Activated naive CD4-positive, alpha-beta T cell treated with anti-CD3 and anti-CD28 coated beads for 36 hours (primary cell): ENCODE data around the gene STX10. TPM values are rescaled to one million over a fixed set of nuclear protein-coding genes. Genes with fewer than 3 reads are reported as not detected.

Experiments
- CTCF ChIA-PET: fragments of 350-600 bp; sonication (Branson Sonifier 250); formaldehyde crosslinking; loops from one replicate; lab custom pipeline; 2021; ENCODE audit warnings: antibody characterized with exemption; lab: Charles Lee
- DNase-seq: peaks from one replicate; pipeline ENCODE4 v3.0.0-alpha.2; 2020
- H3K27ac Mint-ChIP-seq: one replicate; pipeline ENCODE4 v1.8.0; 2021; ENCODE audit warnings: mild to moderate bottlenecking, mixed read lengths
- H3K27me3 Mint-ChIP-seq: one replicate; pipeline ENCODE4 v1.8.0; 2021; ENCODE audit warnings: low read depth, mixed read lengths
- H3K36me3 Mint-ChIP-seq: one replicate; pipeline ENCODE4 v1.8.0; 2021; ENCODE audit warnings: low read depth, mixed read lengths
- H3K4me1 Mint-ChIP-seq: one replicate; pipeline ENCODE4 v1.8.0; 2021; ENCODE audit warnings: low read depth, mixed read lengths
- H3K4me3 Mint-ChIP-seq: one replicate; pipeline ENCODE4 v1.8.0; 2021; ENCODE audit warnings: mild to moderate bottlenecking, moderate library complexity, mixed read lengths
- H3K9me3 Mint-ChIP-seq: one replicate; pipeline ENCODE4 v1.8.0; 2021; ENCODE audit warnings: mixed read lengths
- intact Hi-C: fragments of 100-400 bp; cut with micrococcal nuclease; formaldehyde crosslinking; loops from one replicate; pipeline ENCODE4 v1.15.1; 2023
- total RNA-seq, 2 experiments: library from RNA; stranded (reverse); gene quantifications; one replicate each; pipeline ENCODE4 v1.2.3, GENCODE V29; 2021

The STX10 gene
- total RNA-seq, 2 experiments from 2014 or later: 48.3 to 48.9 TPM

DNA sequence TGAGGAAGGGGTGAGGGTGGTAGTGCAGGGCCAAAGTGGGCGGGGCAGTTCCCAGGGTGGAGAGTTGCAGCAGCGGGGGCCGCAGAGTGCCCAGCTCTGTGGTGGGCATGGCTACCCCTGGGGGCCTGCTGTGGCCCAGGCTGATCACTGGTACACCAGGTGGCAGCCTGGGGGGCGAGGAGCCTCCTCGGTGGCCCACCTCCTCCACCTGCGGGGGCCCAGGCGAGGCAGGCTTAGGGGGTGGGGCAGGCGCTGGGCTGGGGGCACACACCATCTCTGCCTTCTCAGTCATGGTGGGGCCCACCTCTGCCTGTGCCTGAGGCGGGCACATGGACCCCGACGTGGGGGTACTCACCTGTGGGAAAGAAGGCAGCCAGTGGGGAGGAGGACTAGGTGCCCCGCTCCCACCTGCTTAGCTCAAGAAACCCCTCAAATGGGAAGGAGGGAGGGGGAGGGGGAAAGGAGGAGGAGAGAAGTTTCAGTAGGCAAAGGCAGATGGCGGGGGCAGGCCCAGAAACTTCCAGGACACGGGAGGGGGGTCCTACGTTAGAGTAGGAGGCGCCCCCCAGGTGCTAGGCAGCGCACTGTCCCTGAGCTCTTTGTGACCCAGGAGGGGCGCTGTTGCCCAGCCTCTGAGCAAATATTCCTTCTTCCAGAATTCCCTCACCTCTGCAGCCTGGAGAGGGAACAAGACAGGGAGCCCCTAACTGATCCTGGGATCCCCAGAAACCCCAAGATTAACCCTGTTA lies 49.2 kb downstream of the STX10 start:
- CTCF ChIA-PET: interaction anchor here (0.9 to 1.4 kb wide), 6 partner anchors 40 to 146 kb away, joined by 3 to 8 read pairs (median 4); no protein-coding TSS in a partner anchor
- intact Hi-C loops: loop anchor here (1.0 to 5.0 kb wide), 4 partner anchors 16 to 319 kb away; no protein-coding TSS in a partner anchor
- H3K9me3 Mint-ChIP-seq: no peaks in the 10 kb centered on the region
- DNase-seq: no peak
- peak overlapping the region; percentile 6 for H3K27ac Mint-ChIP-seq
- H3K36me3 Mint-ChIP-seq: peaks cover 4% of the 10 kb centered on the region
- peak overlapping the region; percentile 10 for H3K4me3 Mint-ChIP-seq
- peaks cover 52% of the 10 kb centered on the region for H3K4me1 Mint-ChIP-seq
- peaks cover 20% of the 10 kb centered on the region for H3K27me3 Mint-ChIP-seq

DNA sequence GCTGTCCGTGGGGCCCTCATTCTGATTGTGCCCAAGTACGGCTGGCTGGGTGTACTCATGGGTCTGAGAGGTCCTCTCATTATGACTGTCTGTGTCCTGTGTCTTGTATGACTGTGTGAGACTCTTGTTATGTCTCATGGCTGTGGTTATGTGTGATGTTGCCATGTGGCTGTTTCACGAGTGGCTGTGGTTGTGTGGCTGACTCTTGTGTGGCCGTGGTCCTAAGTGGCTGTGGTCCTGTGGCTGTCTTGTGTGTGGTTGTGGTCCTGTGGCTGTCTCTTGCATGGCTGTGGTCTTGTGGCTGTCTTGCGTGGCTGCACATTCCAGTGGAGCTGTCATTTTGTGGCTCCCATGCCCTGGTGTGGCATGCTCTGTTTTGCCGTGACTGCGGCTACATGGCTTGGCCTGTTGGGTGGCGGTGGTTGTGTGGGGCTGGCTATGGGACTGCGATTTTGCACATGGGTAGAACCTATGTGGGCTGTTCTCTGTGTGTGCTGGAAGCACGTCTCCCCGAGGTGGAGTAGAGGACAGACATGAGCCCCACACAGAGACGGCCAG lies 50.1 kb downstream of the STX10 start:
- no peaks in the 10 kb centered on the region for H3K9me3 Mint-ChIP-seq
- peak overlapping the region; percentile 60 for H3K4me3 Mint-ChIP-seq
- peaks cover 25% of the 10 kb centered on the region for H3K27me3 Mint-ChIP-seq
- DNase-seq: peak; percentile 85
- peaks cover 54% of the 10 kb centered on the region for H3K4me1 Mint-ChIP-seq
- CTCF ChIA-PET: interaction anchor here (0.7 to 1.5 kb wide), 7 partner anchors 32 to 135 kb away, joined by 3 to 8 read pairs (median 3); no protein-coding TSS in a partner anchor
- peaks cover 4% of the 10 kb centered on the region for H3K36me3 Mint-ChIP-seq
- intact Hi-C loops: loop anchor here (1.0 to 5.0 kb wide), 4 partner anchors 17 to 318 kb away; no protein-coding TSS in a partner anchor
- H3K27ac Mint-ChIP-seq: peak overlapping the region; percentile 80

GRCh38 chr19:13099073-13099999 lies 50.8 kb downstream of the STX10 start:
- Mint-ChIP-seq H3K9me3 (no peaks in the 10 kb centered on the region), H3K36me3 (peaks cover 2% of the 10 kb centered on the region), H3K4me1 (peaks cover 51% of the 10 kb centered on the region), H3K27ac (peak overlapping the region; percentile 80), H3K27me3 (peaks cover 31% of the 10 kb centered on the region), H3K4me3 (peak overlapping the region; percentile 72)
- CTCF ChIA-PET: interaction anchor here (0.7 to 1.5 kb wide), 7 partner anchors 33 to 134 kb away, joined by 3 to 8 read pairs (median 3); no protein-coding TSS in a partner anchor
- intact Hi-C loops: loop anchor here (2.0 to 5.0 kb wide), 2 partner anchors 109 to 217 kb away; partner anchors contain the start of gene DNASE2
- peak; percentile 84 for DNase-seq

- peaks cover 51% of the 10 kb centered on the region for H3K4me1 Mint-ChIP-seq
- intact Hi-C loops: loop anchor here (1.0 to 5.0 kb wide), 3 partner anchors 85 to 216 kb away; partner anchors contain the start of gene DNASE2
- H3K36me3 Mint-ChIP-seq: peaks cover 2% of the 10 kb centered on the region
- CTCF ChIA-PET: interaction anchor here (1.5 kb wide), 1 partner anchor 116 kb away, joined by 3 read pairs; no protein-coding TSS in a partner anchor
- H3K27me3 Mint-ChIP-seq: peaks cover 31% of the 10 kb centered on the region
- H3K27ac Mint-ChIP-seq: no peak overlapping the region
- no peaks in the 10 kb centered on the region for H3K9me3 Mint-ChIP-seq
- peak overlapping the region; percentile 72 for H3K4me3 Mint-ChIP-seq
- DNase-seq: peak; percentile 24
Measured at GRCh38 chr19:13098277-13099072, 51.7 kb downstream of the STX10 start.

- Mint-ChIP-seq H3K36me3 (peaks cover 2% of the 10 kb centered on the region), H3K27ac (no peak overlapping the region), H3K27me3 (peaks cover 31% of the 10 kb centered on the region), H3K4me3 (peak overlapping the region; percentile 44), H3K4me1 (peaks cover 47% of the 10 kb centered on the region), H3K9me3 (no peaks in the 10 kb centered on the region)
- CTCF ChIA-PET: interaction anchor here (5.0 kb wide), 1 partner anchor 120 kb away, joined by 92 read pairs; no protein-coding TSS in a partner anchor
- intact Hi-C loops: loop anchor here (1.0 to 5.0 kb wide), 4 partner anchors 53 to 215 kb away; partner anchors contain the start of genes DNASE2, IER2 and STX10
- peak; percentile 38 for DNase-seq
Measured at GRCh38 chr19:13097463-13098258, 52.5 kb downstream of the STX10 start.

DNA sequence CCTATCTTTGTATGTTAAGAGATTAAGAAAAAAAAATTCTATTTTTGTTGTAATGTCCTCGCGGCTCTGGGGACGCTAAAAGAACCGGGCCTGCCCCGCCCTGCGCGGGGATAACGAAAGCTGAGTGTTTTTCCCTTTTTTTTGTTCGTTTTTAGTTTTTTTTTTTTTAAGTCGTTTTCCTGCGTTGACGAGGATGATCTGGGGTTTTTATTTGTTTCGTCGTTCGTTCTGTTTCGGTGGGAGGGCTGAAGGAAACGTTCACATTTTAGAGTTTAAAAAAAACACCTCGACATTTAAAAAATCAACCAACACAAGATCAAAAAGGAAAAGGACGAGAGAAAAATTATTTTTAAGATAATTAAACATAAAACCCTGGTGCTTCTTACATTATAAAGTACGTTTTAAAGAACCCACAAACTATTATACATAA lies 53.1 kb downstream of the STX10 start:
- intact Hi-C loops: loop anchor here (2.0 to 5.0 kb wide), 2 partner anchors 54 to 215 kb away; partner anchors contain the start of genes DNASE2, IER2 and STX10
- H3K27ac Mint-ChIP-seq: no peak overlapping the region

GRCh38 chr19:13095934-13096927 lies 53.9 kb downstream of the STX10 start:
- H3K36me3 Mint-ChIP-seq: peaks cover 2% of the 10 kb centered on the region
- CTCF ChIA-PET: interaction anchor here (0.6 to 6.7 kb wide), 7 partner anchors 9 to 208 kb away, joined by 4 to 92 read pairs (median 25); no protein-coding TSS in a partner anchor
- peak; percentile 28 for DNase-seq
- intact Hi-C loops: loop anchor here (2.0 to 5.0 kb wide), 3 partner anchors 35 to 214 kb away; partner anchors contain the start of genes DNASE2, IER2 and STX10
- H3K27me3 Mint-ChIP-seq: peaks cover 31% of the 10 kb centered on the region
- H3K27ac Mint-ChIP-seq: no peak overlapping the region
- H3K4me3 Mint-ChIP-seq: no peak overlapping the region
- no peaks in the 10 kb centered on the region for H3K9me3 Mint-ChIP-seq
- H3K4me1 Mint-ChIP-seq: peaks cover 37% of the 10 kb centered on the region

More for the DNA sequence above, 53.1 kb downstream of the STX10 start:
- H3K9me3 Mint-ChIP-seq: no peaks in the 10 kb centered on the region
- no peak for DNase-seq
- H3K36me3 Mint-ChIP-seq: peaks cover 2% of the 10 kb centered on the region
- peak overlapping the region; percentile 10 for H3K4me3 Mint-ChIP-seq
- CTCF ChIA-PET: interaction anchor here (0.6 to 5.0 kb wide), 3 partner anchors 8 to 208 kb away, joined by 4 to 92 read pairs (median 25); no protein-coding TSS in a partner anchor
- H3K27me3 Mint-ChIP-seq: peaks cover 31% of the 10 kb centered on the region
- H3K4me1 Mint-ChIP-seq: peaks cover 44% of the 10 kb centered on the region

GRCh38 chr19:13095393-13095784 lies 54.8 kb downstream of the STX10 start:
- H3K9me3 Mint-ChIP-seq: no peaks in the 10 kb centered on the region
- peaks cover 2% of the 10 kb centered on the region for H3K36me3 Mint-ChIP-seq
- no peak overlapping the region for H3K27ac Mint-ChIP-seq
- peaks cover 31% of the 10 kb centered on the region for H3K27me3 Mint-ChIP-seq
- intact Hi-C loops: loop anchor here (2.0 to 5.0 kb wide), 2 partner anchors 35 to 213 kb away; partner anchors contain the start of gene DNASE2
- peaks cover 35% of the 10 kb centered on the region for H3K4me1 Mint-ChIP-seq
- CTCF ChIA-PET: interaction anchor here (0.6 to 6.7 kb wide), 9 partner anchors 10 to 135 kb away, joined by 3 to 92 read pairs (median 18); no protein-coding TSS in a partner anchor
- DNase-seq: peak; percentile 12
- H3K4me3 Mint-ChIP-seq: no peak overlapping the region

DNA sequence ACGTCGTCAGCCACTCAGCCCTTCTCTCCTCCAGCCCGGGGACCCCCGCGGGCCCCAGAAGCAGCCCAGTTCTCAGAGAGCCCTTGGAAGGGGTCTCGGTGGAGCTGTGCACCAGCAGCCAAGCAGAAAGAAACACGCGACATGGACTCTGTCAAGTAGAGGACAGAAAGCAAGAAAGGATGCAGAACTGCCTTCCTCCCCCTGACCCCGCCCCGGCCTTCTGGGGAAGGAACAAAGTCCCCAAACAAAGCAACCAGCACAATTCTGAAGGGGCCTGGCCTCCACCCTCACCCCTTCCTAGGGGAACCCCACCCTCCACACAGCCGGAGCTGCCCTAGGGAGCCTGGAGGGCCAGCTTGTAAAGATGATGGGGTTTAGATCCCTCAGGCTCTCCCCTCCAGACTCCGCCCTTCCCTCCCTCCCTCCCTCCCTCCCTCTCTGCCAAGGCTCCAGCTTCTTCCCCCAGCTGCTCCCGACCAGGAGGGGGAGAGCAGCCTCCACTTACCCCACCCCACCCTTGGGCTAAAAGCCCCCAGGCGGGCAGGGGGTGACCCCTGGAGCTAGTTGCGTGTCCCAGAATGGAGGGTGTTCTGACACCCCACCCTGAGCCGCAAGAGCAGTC lies 55.3 kb downstream of the STX10 start:
- no peak overlapping the region for H3K27ac Mint-ChIP-seq
- peaks cover 31% of the 10 kb centered on the region for H3K27me3 Mint-ChIP-seq
- DNase-seq: no peak
- H3K4me1 Mint-ChIP-seq: peaks cover 30% of the 10 kb centered on the region
- intact Hi-C loops: loop anchor here (1.0 to 5.0 kb wide), 3 partner anchors 34 to 213 kb away; partner anchors contain the start of gene DNASE2
- H3K9me3 Mint-ChIP-seq: no peaks in the 10 kb centered on the region
- no peak overlapping the region for H3K4me3 Mint-ChIP-seq
- CTCF ChIA-PET: interaction anchor here (0.7 to 6.7 kb wide), 17 partner anchors 10 to 210 kb away, joined by 3 to 92 read pairs (median 7); partner anchors contain the start of gene DAND5
- H3K36me3 Mint-ChIP-seq: no peaks in the 10 kb centered on the region
